ENCODE data around the gene THAP12.
"Not testable (repeated sequence)": the region's sequence is repeated elsewhere in the genome, so short reads cannot be mapped to it uniquely, and the experiment has no call there.

Gene THAP12

GRCh38 chr11:76401484-76401883 lies 20.6 kb upstream of the THAP12 start:
- not testable (repeated sequence) for H3K4me3 ChIP-seq (ENCODE audit: low read length); H3K4me1 ChIP-seq (ENCODE audit: control insufficient read depth, insufficient read depth, low read length); H3K9me3 ChIP-seq (ENCODE audit: control insufficient read depth, insufficient read depth, low read length); H3K27ac ChIP-seq (ENCODE audit: low read length); DNase-seq (ENCODE audit: low read depth, low spot score); H3K27me3 ChIP-seq (ENCODE audit: control insufficient read depth, insufficient read depth, low read length); H3K36me3 ChIP-seq (ENCODE audit: control insufficient read depth, insufficient read depth, low read length)
- WGBS (ENCODE audit: insufficient coverage, insufficient read length) = no CpG with 5 or more reads among the region's 8 CpGs

- H3K36me3 ChIP-seq (ENCODE audit: control insufficient read depth, insufficient read depth, low read length) = no peaks in the 10 kb centered on the region
- H3K27me3 ChIP-seq (ENCODE audit: control insufficient read depth, insufficient read depth, low read length) = no peaks in the 10 kb centered on the region
- no peaks in the 10 kb centered on the region for H3K4me1 ChIP-seq (ENCODE audit: control insufficient read depth, insufficient read depth, low read length)
- WGBS (ENCODE audit: insufficient coverage, insufficient read length) = no CpG with 5 or more reads among the region's 1 CpG
- no peak overlapping the region for H3K27ac ChIP-seq (ENCODE audit: low read length)
- H3K4me3 ChIP-seq (ENCODE audit: low read length) = no peak overlapping the region
- no peak for DNase-seq (ENCODE audit: low read depth, low spot score)
- no peaks in the 10 kb centered on the region for H3K9me3 ChIP-seq (ENCODE audit: control insufficient read depth, insufficient read depth, low read length)
Observed at GRCh38 chr11:76400967-76401366, 20.0 kb upstream of the THAP12 start.

DNA sequence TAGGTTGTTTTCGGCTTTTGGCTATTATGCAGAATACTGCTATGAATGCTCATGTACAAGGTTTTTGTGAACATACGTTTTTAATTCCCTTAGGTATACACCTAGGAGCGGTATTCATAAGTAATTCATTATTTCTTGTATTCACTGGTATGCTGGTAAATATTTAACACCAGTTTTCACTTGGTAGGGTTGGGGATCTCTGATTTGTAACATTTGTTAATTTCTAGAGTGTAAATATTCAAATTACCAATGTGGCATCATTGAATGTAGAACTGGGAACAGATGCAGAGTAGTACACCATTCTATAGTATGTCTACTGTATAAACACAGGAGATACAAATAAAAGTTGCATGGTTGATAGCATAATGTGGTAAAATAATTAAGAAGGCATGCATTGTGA lies 16.5 kb upstream of the THAP12 start:
- Histone ChIP-seq H3K4me3 (ENCODE audit: low read length) (no peak overlapping the region), H3K27ac (ENCODE audit: low read length) (no peak overlapping the region), H3K27me3 (ENCODE audit: control insufficient read depth, insufficient read depth, low read length) (no peaks in the 10 kb centered on the region), H3K36me3 (ENCODE audit: control insufficient read depth, insufficient read depth, low read length) (no peaks in the 10 kb centered on the region), H3K4me1 (ENCODE audit: control insufficient read depth, insufficient read depth, low read length) (no peaks in the 10 kb centered on the region), H3K9me3 (ENCODE audit: control insufficient read depth, insufficient read depth, low read length) (no peaks in the 10 kb centered on the region)
- WGBS (ENCODE audit: insufficient coverage, insufficient read length) = no CpG with 5 or more reads among the region's 3 CpGs
- no peak for DNase-seq (ENCODE audit: low read depth, low spot score)

DNA sequence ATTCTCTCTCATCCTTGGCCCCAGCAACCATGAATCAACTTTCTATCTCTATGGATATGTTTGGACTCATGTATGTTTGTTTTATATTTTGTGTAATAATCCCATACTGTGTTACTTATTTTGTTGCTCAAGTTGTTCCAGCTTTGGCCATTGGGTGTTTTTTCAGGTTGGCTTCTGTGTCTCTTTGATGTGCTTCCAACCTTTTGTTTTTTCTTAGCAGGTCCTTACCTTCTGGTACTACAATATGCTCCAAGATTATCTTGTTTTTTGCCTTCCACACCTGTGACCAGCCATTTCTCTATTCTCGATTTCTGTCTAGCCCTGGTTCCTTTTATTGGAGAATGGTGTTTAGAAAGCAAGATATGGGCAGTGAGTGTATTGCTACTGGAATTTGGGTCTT lies 14.4 kb upstream of the THAP12 start:
- no peak overlapping the region for H3K4me3 ChIP-seq (ENCODE audit: low read length)

GRCh38 chr11:76394411-76394810 lies 13.5 kb upstream of the THAP12 start:
- H3K4me1 ChIP-seq (ENCODE audit: control insufficient read depth, insufficient read depth, low read length) = no peaks in the 10 kb centered on the region
- no peak overlapping the region for H3K27ac ChIP-seq (ENCODE audit: low read length)
- H3K27me3 ChIP-seq (ENCODE audit: control insufficient read depth, insufficient read depth, low read length) = no peaks in the 10 kb centered on the region

More for the DNA sequence above, 14.4 kb upstream of the THAP12 start:
- Histone ChIP-seq H3K9me3 (ENCODE audit: control insufficient read depth, insufficient read depth, low read length) (no peaks in the 10 kb centered on the region), H3K27ac (ENCODE audit: low read length) (no peak overlapping the region), H3K36me3 (ENCODE audit: control insufficient read depth, insufficient read depth, low read length) (no peaks in the 10 kb centered on the region), H3K27me3 (ENCODE audit: control insufficient read depth, insufficient read depth, low read length) (no peaks in the 10 kb centered on the region), H3K4me1 (ENCODE audit: control insufficient read depth, insufficient read depth, low read length) (no peaks in the 10 kb centered on the region)
- no peak for DNase-seq (ENCODE audit: low read depth, low spot score)
- WGBS (ENCODE audit: insufficient coverage, insufficient read length) = no CpG with 5 or more reads among the region's 1 CpG

DNA sequence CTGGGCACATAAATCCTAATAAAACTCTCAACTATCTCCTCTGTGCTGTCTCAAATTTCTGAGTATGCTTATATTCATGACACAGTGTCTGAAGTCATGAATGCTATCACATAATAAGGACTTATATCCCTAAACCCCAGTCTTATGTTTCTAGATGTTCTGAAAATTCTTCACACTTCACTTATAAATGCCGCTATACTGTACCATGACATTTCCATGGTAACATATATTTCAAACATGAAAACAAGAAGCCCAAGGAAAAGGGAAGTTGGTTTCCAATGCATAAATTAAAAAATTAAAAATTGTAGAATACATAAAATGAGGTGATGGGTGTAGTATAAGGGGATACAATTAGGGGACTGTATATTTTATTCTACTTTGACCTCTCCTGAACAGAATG lies 11.9 kb upstream of the THAP12 start:
- DNase-seq (ENCODE audit: low read depth, low spot score) = no peak
- Histone ChIP-seq H3K9me3 (ENCODE audit: control insufficient read depth, insufficient read depth, low read length) (no peaks in the 10 kb centered on the region), H3K27me3 (ENCODE audit: control insufficient read depth, insufficient read depth, low read length) (no peaks in the 10 kb centered on the region), H3K36me3 (ENCODE audit: control insufficient read depth, insufficient read depth, low read length) (no peaks in the 10 kb centered on the region), H3K4me3 (ENCODE audit: low read length) (no peak overlapping the region), H3K4me1 (ENCODE audit: control insufficient read depth, insufficient read depth, low read length) (no peaks in the 10 kb centered on the region), H3K27ac (ENCODE audit: low read length) (no peak overlapping the region)
- no CpG with 5 or more reads among the region's 1 CpG for WGBS (ENCODE audit: insufficient coverage, insufficient read length)

More at GRCh38 chr11:76394411-76394810, 13.5 kb upstream of the THAP12 start:
- Histone ChIP-seq H3K9me3 (ENCODE audit: control insufficient read depth, insufficient read depth, low read length) (no peaks in the 10 kb centered on the region), H3K36me3 (ENCODE audit: control insufficient read depth, insufficient read depth, low read length) (no peaks in the 10 kb centered on the region), H3K4me3 (ENCODE audit: low read length) (no peak overlapping the region)
- DNase-seq (ENCODE audit: low read depth, low spot score) = no peak

DNA sequence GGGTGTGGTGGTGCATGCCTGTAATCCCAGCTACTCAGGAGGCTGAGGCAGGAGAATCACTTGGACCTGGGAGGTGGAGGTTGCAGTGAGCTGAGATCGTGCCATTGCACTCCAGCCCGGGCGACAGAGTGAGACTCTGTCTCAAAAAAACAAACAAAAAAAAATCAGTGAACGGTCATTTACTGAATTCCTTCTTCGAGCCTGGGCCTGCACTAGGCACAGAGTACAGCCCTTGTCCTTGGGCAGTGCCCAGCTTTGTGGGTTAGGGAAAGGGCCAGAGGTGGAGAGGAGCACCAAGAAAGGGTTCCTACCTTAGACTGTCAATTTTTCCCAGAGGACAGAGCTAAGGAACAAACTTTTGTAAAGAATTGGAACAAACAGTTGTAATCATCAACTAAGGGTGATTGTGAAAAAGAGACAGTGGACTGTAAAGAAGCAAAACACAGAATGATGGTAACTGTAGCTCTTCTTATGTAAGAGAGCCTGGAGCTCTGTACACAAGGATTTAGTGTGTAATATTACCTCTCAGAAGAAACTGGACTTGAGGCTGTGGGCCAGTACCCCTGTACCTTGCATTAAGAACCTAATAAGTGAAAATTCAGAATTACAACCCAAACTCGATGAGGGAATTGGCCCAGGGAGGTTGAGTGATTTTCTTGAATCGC lies 11.0 kb upstream of the THAP12 start:
- Histone ChIP-seq H3K4me3 (ENCODE audit: low read length) (no peak overlapping the region), H3K4me1 (ENCODE audit: control insufficient read depth, insufficient read depth, low read length) (no peaks in the 10 kb centered on the region)

GRCh38 chr11:76391021-76391420 lies 10.1 kb upstream of the THAP12 start:
- Histone ChIP-seq H3K4me1 (ENCODE audit: control insufficient read depth, insufficient read depth, low read length) (no peaks in the 10 kb centered on the region), H3K9me3 (ENCODE audit: control insufficient read depth, insufficient read depth, low read length) (no peaks in the 10 kb centered on the region), H3K27ac (ENCODE audit: low read length) (no peak overlapping the region), H3K36me3 (ENCODE audit: control insufficient read depth, insufficient read depth, low read length) (no peaks in the 10 kb centered on the region), H3K27me3 (ENCODE audit: control insufficient read depth, insufficient read depth, low read length) (no peaks in the 10 kb centered on the region), H3K4me3 (ENCODE audit: low read length) (no peak overlapping the region)
- no CpG with 5 or more reads among the region's 6 CpGs for WGBS (ENCODE audit: insufficient coverage, insufficient read length)
- DNase-seq (ENCODE audit: low read depth, low spot score) = no peak

More for the DNA sequence above, 11.0 kb upstream of the THAP12 start:
- no peaks in the 10 kb centered on the region for H3K27me3 ChIP-seq (ENCODE audit: control insufficient read depth, insufficient read depth, low read length)
- no peaks in the 10 kb centered on the region for H3K9me3 ChIP-seq (ENCODE audit: control insufficient read depth, insufficient read depth, low read length)
- no peaks in the 10 kb centered on the region for H3K36me3 ChIP-seq (ENCODE audit: control insufficient read depth, insufficient read depth, low read length)
- WGBS (ENCODE audit: insufficient coverage, insufficient read length) = no CpG with 5 or more reads among the region's 7 CpGs
- no peak overlapping the region for H3K27ac ChIP-seq (ENCODE audit: low read length)
- no peak for DNase-seq (ENCODE audit: low read depth, low spot score)

DNA sequence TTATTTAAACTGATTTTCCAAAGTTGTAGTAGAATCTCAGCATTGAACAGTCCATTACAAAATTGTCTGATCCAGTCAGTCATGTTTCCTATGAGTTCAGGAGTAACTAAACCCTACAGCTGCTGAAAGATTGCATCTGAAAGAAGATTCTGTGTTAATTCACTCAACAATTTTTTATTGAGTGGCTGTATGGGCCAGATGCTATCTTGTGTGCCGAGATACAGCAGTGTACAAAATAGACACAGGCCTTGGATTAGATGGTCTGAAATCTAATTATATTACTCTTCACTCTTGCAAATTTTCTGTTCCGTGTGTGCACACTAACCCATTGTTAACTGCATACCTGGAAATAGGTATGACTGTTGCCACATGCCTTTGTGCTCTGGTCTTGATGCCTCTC lies 7.5 kb upstream of the THAP12 start:
- H3K4me3 ChIP-seq (ENCODE audit: low read length) = no peak overlapping the region
- H3K27ac ChIP-seq (ENCODE audit: low read length) = no peak overlapping the region
- H3K27me3 ChIP-seq (ENCODE audit: control insufficient read depth, insufficient read depth, low read length) = no peaks in the 10 kb centered on the region
- no peaks in the 10 kb centered on the region for H3K9me3 ChIP-seq (ENCODE audit: control insufficient read depth, insufficient read depth, low read length)
- no peaks in the 10 kb centered on the region for H3K4me1 ChIP-seq (ENCODE audit: control insufficient read depth, insufficient read depth, low read length)
- WGBS (ENCODE audit: insufficient coverage, insufficient read length) = no CpG with 5 or more reads among the region's 2 CpGs
- no peak for DNase-seq (ENCODE audit: low read depth, low spot score)
- no peaks in the 10 kb centered on the region for H3K36me3 ChIP-seq (ENCODE audit: control insufficient read depth, insufficient read depth, low read length)

DNA sequence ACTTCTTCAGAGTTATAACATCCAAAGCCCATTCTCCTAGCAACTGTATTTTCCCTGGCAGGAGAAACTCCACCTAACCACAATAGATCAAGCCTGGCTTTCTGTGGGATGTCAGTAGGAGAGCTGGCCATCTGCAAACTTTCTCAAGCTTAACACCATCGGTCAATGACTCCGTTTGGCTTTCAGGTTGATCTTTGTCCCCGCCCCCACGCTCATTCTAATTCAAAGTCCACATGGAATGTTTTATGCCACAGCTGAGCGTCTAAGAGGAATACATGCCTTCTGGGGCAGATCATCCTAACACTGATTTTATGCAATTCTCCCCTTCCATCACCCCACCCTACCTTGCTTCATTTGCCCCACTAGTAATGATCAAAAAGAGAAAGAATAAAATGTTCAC lies 5.0 kb upstream of the THAP12 start:
- no CpG with 5 or more reads among the region's 5 CpGs for WGBS (ENCODE audit: insufficient coverage, insufficient read length)

GRCh38 chr11:76382209-76382608 lies 1.3 kb upstream of the THAP12 start:
- H3K4me1 ChIP-seq (ENCODE audit: control insufficient read depth, insufficient read depth, low read length) = peaks cover 6% of the 10 kb centered on the region
- no peak for DNase-seq (ENCODE audit: low read depth, low spot score)
- H3K27ac ChIP-seq (ENCODE audit: low read length) = no peak overlapping the region
- H3K27me3 ChIP-seq (ENCODE audit: control insufficient read depth, insufficient read depth, low read length) = no peaks in the 10 kb centered on the region
- H3K36me3 ChIP-seq (ENCODE audit: control insufficient read depth, insufficient read depth, low read length) = no peaks in the 10 kb centered on the region
- no peaks in the 10 kb centered on the region for H3K9me3 ChIP-seq (ENCODE audit: control insufficient read depth, insufficient read depth, low read length)
- no peak overlapping the region for H3K4me3 ChIP-seq (ENCODE audit: low read length)
- WGBS (ENCODE audit: insufficient coverage, insufficient read length) = no CpG with 5 or more reads among the region's 6 CpGs

More for the DNA sequence above, 5.0 kb upstream of the THAP12 start:
- Histone ChIP-seq H3K27me3 (ENCODE audit: control insufficient read depth, insufficient read depth, low read length) (no peaks in the 10 kb centered on the region), H3K27ac (ENCODE audit: low read length) (no peak overlapping the region), H3K36me3 (ENCODE audit: control insufficient read depth, insufficient read depth, low read length) (no peaks in the 10 kb centered on the region), H3K4me3 (ENCODE audit: low read length) (no peak overlapping the region), H3K4me1 (ENCODE audit: control insufficient read depth, insufficient read depth, low read length) (peaks cover 6% of the 10 kb centered on the region), H3K9me3 (ENCODE audit: control insufficient read depth, insufficient read depth, low read length) (no peaks in the 10 kb centered on the region)
- no peak for DNase-seq (ENCODE audit: low read depth, low spot score)

Measured in iPS DF 6.9 (cell line).